Vagina (tissue), 2 donors: ENCODE measurements around the gene ZNF384. TPM values are rescaled to one million over a fixed set of nuclear protein-coding genes. Genes with fewer than 3 reads are reported as not detected.

ENCODE experiments used
- DNase-seq, 2 donors: peaks; one replicate each; pipeline ENCODE4 v3.0.0-alpha.2; 2017; ENCODE audit errors: extremely low spot score in 2 of 2
- H3K27ac ChIP-seq: fragments of 200-600 bp; sonication (generic); one replicate; pipeline ENCODE4 v1.5.1; 2019
- H3K27me3 ChIP-seq: fragments of 200-600 bp; sonication (generic); one replicate; pipeline ENCODE4 v1.5.1; 2019
- H3K36me3 ChIP-seq, 2 donors: fragments of 200-600 bp; sonication (generic); one replicate each; pipeline ENCODE4 v1.5.1; 2017 to 2019
- H3K4me1 ChIP-seq: fragments of 200-600 bp; sonication (generic); one replicate; pipeline ENCODE4 v1.5.1; 2019
- H3K4me3 ChIP-seq, 2 donors: fragments of 200-600 bp; sonication (generic); 1 replicate in 1 of 2; 2 replicates in 1 of 2; pipeline ENCODE4 v1.5.1; 2016 to 2019
- H3K9me3 ChIP-seq: fragments of 200-600 bp; sonication (generic); one replicate; pipeline ENCODE4 v1.5.1; 2019
- POLR2A ChIP-seq, 2 donors: fragments of 450-650 bp; IDR thresholded peaks; one replicate each; pipeline ENCODE4 v1.6.1; 2017; ENCODE audit warnings: antibody characterized with exemption in 2 of 2, mild to moderate bottlenecking in 2 of 2, moderate library complexity in 2 of 2
- POLR2AphosphoS5 ChIP-seq, 2 donors: sonication (generic); formaldehyde crosslinking; IDR thresholded peaks; one replicate each; pipeline ENCODE4 v1.9.0; 2017; ENCODE audit warnings: antibody characterized with exemption in 2 of 2, mild to moderate bottlenecking in 2 of 2, low read depth in 1 of 2; ENCODE audit not compliant: insufficient read depth in 1 of 2
- intact Hi-C: fragments of 100-400 bp; cut with DNase I; formaldehyde crosslinking; loops from one replicate; pipeline ENCODE4 v1.15.1; 2023
- total RNA-seq: library from RNA; depleted of rRNA; stranded (reverse); fragments of >200 nt; gene quantifications from one replicate; pipeline ENCODE4 v1.2.3, GENCODE V29; 2016
- TF ChIP-seq, protein P1 (sequence below), 3 experiments: fragments of 450-650 bp in 2 of 3; fragments of 200-600 bp in 1 of 3; sonication (generic) in 1 of 3; IDR thresholded peaks; one replicate each; pipeline ENCODE4 v1.5.1; 2017 to 2019; ENCODE audit warnings: antibody characterized with exemption in 3 of 3, mild to moderate bottlenecking in 2 of 3, moderate library complexity in 2 of 3

The ZNF384 gene
- total RNA-seq, 1 donor from 2014 or later = 31.9 TPM

DNA sequence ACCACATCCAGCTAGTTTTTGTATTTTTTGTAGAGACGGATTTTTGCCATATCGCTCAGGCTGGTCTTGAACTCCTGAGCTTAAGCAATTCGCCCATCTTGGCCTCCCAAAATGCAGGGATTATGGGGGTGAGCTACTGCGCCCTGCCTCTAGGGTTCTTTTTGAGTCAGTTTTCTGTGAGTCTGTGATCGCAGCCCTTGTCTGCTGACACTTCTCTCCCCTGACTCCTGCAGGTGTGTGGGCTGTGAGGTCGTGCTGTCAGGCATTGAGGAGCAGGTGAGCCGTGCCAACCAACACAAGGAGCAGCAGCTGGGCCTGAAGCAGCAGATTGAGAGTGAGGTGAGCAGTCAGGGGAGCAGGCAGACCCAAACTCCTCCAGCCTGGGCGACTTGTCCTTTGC, 41.0 kb upstream of the ZNF384 start:
- no peak for DNase-seq
- intact Hi-C loops = no loop called here
- Histone ChIP-seq H3K36me3 (peaks cover 0 to 42% of the 10 kb centered on the region in 2 donors), H3K27ac (no peak overlapping the region), H3K4me3 (no peak overlapping the region), H3K4me1 (peaks cover under 1% of the 10 kb centered on the region), H3K9me3 (no peaks in the 10 kb centered on the region), H3K27me3 (no peaks in the 10 kb centered on the region)
- no peak for TF ChIP-seq POLR2AphosphoS5 (IDR thresholded peaks at IDR 0.05; ENCODE audit: insufficient read depth in 1 of 2, low read depth in 1 of 2)
- TF ChIP-seq, protein P1, sequence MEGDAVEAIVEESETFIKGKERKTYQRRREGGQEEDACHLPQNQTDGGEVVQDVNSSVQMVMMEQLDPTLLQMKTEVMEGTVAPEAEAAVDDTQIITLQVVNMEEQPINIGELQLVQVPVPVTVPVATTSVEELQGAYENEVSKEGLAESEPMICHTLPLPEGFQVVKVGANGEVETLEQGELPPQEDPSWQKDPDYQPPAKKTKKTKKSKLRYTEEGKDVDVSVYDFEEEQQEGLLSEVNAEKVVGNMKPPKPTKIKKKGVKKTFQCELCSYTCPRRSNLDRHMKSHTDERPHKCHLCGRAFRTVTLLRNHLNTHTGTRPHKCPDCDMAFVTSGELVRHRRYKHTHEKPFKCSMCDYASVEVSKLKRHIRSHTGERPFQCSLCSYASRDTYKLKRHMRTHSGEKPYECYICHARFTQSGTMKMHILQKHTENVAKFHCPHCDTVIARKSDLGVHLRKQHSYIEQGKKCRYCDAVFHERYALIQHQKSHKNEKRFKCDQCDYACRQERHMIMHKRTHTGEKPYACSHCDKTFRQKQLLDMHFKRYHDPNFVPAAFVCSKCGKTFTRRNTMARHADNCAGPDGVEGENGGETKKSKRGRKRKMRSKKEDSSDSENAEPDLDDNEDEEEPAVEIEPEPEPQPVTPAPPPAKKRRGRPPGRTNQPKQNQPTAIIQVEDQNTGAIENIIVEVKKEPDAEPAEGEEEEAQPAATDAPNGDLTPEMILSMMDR (IDR thresholded peaks at IDR 0.05) = no peak

DNA sequence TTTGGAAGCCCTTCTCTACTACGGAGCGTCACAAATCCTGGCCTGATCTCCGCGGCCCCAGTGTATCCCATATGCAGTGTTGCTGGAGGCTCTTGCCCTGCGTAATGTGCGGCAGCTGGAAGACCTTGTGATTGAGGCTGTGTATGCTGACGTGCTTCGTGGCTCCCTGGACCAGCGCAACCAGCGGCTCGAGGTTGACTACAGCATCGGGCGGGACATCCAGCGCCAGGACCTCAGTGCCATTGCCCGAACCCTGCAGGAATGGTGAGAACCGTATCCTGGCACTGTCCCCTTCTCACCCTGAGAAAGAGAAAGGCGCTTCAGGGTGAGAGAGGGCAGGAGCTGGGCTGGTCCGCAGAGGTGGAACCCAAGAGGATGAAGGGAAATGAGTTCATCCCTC, 40.0 kb upstream of the ZNF384 start:
- H3K4me1 ChIP-seq = peaks cover 10% of the 10 kb centered on the region
- H3K9me3 ChIP-seq = no peaks in the 10 kb centered on the region
- H3K27me3 ChIP-seq = no peaks in the 10 kb centered on the region
- no peak overlapping the region for H3K4me3 ChIP-seq
- TF ChIP-seq POLR2AphosphoS5 (IDR thresholded peaks at IDR 0.05; ENCODE audit: insufficient read depth in 1 of 2, low read depth in 1 of 2) (no peak), POLR2A (IDR thresholded peaks at IDR 0.05) (no peak)
- TF ChIP-seq, protein P1 (IDR thresholded peaks at IDR 0.05) = no peak
- H3K36me3 ChIP-seq = peaks cover 0 to 42% of the 10 kb centered on the region in 2 donors
- DNase-seq = no peak
- intact Hi-C loops = no loop called here
- no peak overlapping the region for H3K27ac ChIP-seq

DNA sequence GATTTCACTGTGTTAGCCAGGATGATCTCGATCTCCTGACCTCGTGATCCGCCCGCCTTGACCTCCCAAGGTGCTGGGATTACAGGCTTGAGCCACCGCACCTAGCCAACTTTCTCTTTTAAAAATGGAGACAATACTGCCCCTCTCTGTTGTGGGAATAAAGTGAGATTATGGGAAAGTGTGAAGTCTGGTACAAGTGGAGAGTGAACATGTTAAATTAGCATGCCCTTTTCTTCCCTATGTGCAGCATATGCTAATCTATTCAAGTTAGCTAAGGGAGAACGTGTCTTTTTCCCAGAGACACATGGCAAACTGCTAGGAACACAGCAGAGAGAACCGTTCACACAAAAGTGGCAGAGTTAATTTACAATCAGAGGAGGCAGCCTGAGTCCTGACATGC, 36.2 kb upstream of the ZNF384 start:
- H3K27ac ChIP-seq = no peak overlapping the region
- peaks cover 10% of the 10 kb centered on the region for H3K4me1 ChIP-seq
- intact Hi-C loops = loop anchor here (2.0 kb wide), 1 partner anchor 37 kb away; the partner anchor contains the start of gene ZNF384
- H3K4me3 ChIP-seq = no peak overlapping the region
- H3K27me3 ChIP-seq = no peaks in the 10 kb centered on the region
- no peak for TF ChIP-seq POLR2AphosphoS5 (IDR thresholded peaks at IDR 0.05; ENCODE audit: insufficient read depth in 1 of 2, low read depth in 1 of 2)
- TF ChIP-seq POLR2A (IDR thresholded peaks at IDR 0.05) = no peak
- TF ChIP-seq, protein P1 (IDR thresholded peaks at IDR 0.05) = no peak
- peaks cover 0 to 25% of the 10 kb centered on the region in 2 donors for H3K36me3 ChIP-seq
- no peak for DNase-seq
- no peaks in the 10 kb centered on the region for H3K9me3 ChIP-seq

DNA sequence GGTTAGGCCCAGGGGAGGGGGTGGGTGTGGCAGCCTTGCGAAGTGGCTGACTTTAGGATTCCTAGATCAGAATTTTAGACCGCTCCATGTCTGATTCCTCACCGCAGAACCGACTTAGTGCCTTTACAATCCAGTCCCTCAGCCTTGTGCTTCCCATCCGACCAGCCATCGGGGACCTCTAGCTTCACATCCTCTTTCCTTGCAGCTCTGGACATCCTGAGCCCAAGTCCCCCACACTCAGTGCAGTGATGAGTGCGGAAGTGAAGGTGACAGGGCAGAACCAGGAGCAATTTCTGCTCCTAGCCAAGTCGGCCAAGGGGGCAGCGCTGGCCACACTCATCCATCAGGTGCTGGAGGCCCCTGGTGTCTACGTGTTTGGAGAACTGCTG, 35.2 kb upstream of the ZNF384 start:
- H3K27ac ChIP-seq = peak overlapping the region; percentile 77
- no peak for DNase-seq
- H3K9me3 ChIP-seq = no peaks in the 10 kb centered on the region
- intact Hi-C loops = loop anchor here (2.0 kb wide), 1 partner anchor 36 kb away; the partner anchor contains the start of gene ZNF384
- H3K4me1 ChIP-seq = peaks cover 10% of the 10 kb centered on the region
- H3K36me3 ChIP-seq = peaks cover 0 to 15% of the 10 kb centered on the region in 2 donors
- peak overlapping the region; percentile 61 to 65 for H3K4me3 ChIP-seq
- no peaks in the 10 kb centered on the region for H3K27me3 ChIP-seq
- TF ChIP-seq POLR2AphosphoS5 (IDR thresholded peaks at IDR 0.05; ENCODE audit: insufficient read depth in 1 of 2, low read depth in 1 of 2) = no peak
- TF ChIP-seq, protein P1 (IDR thresholded peaks at IDR 0.05) = no peak
- TF ChIP-seq POLR2A (IDR thresholded peaks at IDR 0.05) = no peak

DNA sequence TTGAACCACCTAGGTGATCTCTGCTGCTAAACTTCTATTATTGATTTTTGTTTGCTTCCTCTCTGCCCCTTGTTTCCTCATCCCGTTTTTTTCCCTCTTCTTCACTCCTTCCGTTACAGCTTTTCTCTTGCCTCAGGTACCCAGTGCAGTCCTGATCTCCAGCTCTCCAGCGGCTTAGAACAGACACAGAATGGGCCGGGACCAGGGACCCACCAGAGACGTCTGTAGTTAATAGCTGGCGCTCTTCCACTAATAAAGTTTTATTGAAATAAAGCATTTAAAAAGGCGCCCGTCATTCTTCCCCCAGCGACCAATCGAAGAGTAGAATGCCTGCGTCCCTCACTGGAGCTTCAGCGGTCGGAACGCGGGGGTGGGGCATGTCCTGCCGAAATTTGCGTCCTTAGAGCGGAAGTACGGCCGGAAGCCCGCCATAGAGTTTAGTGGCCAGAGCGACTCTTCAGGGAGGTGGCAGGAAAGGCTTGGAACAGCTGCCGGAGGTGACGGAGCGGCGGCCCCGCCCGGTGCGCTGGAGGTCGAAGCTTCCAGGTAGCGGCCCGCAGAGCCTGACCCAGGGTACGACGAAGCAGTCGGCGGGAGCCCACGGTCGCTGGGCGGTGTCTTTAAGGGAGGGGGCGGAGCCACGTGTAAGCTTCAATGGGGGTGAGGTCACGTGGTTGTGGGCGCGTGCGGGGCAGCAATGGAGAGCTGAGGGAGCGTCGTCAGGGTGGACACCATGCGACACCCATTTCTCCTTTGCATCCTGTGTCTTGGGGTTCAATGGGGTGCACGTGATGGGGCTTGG, 34.6 kb upstream of the ZNF384 start, which contains the start of gene COPS7A:
COPS7A (plus strand) TSS at position 440 of the 802 bp plus-strand sequence. CDS start 611 bp downstream, outside the sequence.
- TF ChIP-seq, protein P1 (IDR thresholded peaks at IDR 0.05) = no peak
- peak; percentile 94 to 98 for TF ChIP-seq POLR2AphosphoS5 (IDR thresholded peaks at IDR 0.05; ENCODE audit: insufficient read depth in 1 of 2, low read depth in 1 of 2)
- Histone ChIP-seq H3K27me3 (no peaks in the 10 kb centered on the region), H3K4me1 (peaks cover 10% of the 10 kb centered on the region), H3K27ac (peak within 1 kb of the TSS; percentile 77), H3K9me3 (no peaks in the 10 kb centered on the region), H3K4me3 (peak within 1 kb of the TSS; percentile 61 to 65), H3K36me3 (peaks cover 0 to 9% of the 10 kb centered on the region in 2 donors)
- intact Hi-C loops = loop anchor here (2.0 kb wide), 1 partner anchor 35 kb away; the partner anchor contains the start of gene ZNF384
- DNase-seq = peak in 1 of 2 donors; percentile 98
